Measurements from ENCODE around the gene GSDME. TPM values are rescaled to one million over a fixed set of nuclear protein-coding genes. Genes with fewer than 3 reads are reported as not detected.

Gene GSDME
- total RNA-seq, 3 donors from 2014 or later (not counting 1 experiment from before 2014, with no cell fraction given): 0.20 to 0.31 TPM; not detected in 1

DNA sequence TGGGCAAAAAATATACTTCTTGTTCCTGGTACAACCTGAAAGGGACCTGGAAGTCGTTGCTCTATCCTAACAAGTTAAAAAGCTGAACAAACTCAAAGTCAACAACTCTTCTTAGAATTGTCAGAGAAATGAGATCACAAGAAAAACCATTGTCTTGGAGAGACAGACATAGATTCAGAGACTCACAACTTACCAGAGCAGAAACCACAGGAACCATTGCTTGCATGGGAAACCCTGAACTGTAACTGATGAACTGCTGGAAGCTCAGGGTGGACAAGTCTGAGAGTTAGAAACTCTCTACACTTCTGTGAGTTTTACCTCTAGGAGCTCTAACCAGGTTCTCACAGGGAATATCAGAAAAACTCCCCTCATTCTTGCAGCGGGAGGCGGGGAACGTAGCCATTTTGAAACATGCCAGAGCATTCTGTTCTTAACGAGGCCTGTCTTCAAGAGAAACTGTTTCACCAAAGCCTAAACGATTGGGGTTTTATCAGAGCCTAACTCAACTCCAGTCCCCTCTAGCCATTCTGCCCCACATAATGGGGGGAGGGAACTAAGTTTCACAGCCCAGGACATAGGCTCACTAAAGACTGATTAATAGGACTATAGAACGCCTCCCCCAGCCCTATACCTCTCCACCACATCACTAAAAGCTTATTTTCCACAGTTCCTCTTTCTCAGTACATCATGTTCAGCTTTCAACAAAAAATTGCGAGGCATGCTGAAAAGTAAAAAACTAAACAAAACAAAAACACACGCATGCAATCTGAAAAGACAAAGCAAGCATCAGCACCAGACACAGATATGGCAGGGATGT is 12.0 kb upstream of the GSDME start:
- no peaks in the 10 kb centered on the region for H3K36me3 ChIP-seq (ENCODE audit: control insufficient read depth, insufficient read depth, low read length)
- no peak overlapping the region for H3K4me3 Mint-ChIP-seq
- no peak overlapping the region for H3K4me3 ChIP-seq (ENCODE audit: low read length)
- TF ChIP-seq, protein P1, sequence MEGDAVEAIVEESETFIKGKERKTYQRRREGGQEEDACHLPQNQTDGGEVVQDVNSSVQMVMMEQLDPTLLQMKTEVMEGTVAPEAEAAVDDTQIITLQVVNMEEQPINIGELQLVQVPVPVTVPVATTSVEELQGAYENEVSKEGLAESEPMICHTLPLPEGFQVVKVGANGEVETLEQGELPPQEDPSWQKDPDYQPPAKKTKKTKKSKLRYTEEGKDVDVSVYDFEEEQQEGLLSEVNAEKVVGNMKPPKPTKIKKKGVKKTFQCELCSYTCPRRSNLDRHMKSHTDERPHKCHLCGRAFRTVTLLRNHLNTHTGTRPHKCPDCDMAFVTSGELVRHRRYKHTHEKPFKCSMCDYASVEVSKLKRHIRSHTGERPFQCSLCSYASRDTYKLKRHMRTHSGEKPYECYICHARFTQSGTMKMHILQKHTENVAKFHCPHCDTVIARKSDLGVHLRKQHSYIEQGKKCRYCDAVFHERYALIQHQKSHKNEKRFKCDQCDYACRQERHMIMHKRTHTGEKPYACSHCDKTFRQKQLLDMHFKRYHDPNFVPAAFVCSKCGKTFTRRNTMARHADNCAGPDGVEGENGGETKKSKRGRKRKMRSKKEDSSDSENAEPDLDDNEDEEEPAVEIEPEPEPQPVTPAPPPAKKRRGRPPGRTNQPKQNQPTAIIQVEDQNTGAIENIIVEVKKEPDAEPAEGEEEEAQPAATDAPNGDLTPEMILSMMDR (IDR thresholded peaks at IDR 0.05): no peak
- no peaks in the 10 kb centered on the region for H3K27me3 ChIP-seq (ENCODE audit: control insufficient read depth, insufficient read depth, low read length)
- intact Hi-C loops (cut with micrococcal nuclease): no loop called here
- no peaks in the 10 kb centered on the region for H3K9me3 ChIP-seq (ENCODE audit: control insufficient read depth, insufficient read depth, low read length)
- WGBS (ENCODE audit: insufficient coverage): 83% methylated on average over 8 of the region's 9 CpGs
- ATAC-seq (no peak), DNase-seq (no peak)
- peaks cover 0 to 3% of the 10 kb centered on the region in 2 donors for H3K9me3 Mint-ChIP-seq
- no peak overlapping the region for H3K27ac Mint-ChIP-seq
- H3K27me3 Mint-ChIP-seq (ENCODE audit: low read depth in 2 of 2): peaks cover 15 to 18% of the 10 kb centered on the region in 2 donors
- H3K36me3 Mint-ChIP-seq: no peaks in the 10 kb centered on the region
- no peak overlapping the region for H3K27ac ChIP-seq (ENCODE audit: low read length)
- peaks cover 0 to 4% of the 10 kb centered on the region in 2 donors for H3K4me1 Mint-ChIP-seq
- H3K4me1 ChIP-seq (ENCODE audit: control insufficient read depth, insufficient read depth, low read length): no peaks in the 10 kb centered on the region

DNA sequence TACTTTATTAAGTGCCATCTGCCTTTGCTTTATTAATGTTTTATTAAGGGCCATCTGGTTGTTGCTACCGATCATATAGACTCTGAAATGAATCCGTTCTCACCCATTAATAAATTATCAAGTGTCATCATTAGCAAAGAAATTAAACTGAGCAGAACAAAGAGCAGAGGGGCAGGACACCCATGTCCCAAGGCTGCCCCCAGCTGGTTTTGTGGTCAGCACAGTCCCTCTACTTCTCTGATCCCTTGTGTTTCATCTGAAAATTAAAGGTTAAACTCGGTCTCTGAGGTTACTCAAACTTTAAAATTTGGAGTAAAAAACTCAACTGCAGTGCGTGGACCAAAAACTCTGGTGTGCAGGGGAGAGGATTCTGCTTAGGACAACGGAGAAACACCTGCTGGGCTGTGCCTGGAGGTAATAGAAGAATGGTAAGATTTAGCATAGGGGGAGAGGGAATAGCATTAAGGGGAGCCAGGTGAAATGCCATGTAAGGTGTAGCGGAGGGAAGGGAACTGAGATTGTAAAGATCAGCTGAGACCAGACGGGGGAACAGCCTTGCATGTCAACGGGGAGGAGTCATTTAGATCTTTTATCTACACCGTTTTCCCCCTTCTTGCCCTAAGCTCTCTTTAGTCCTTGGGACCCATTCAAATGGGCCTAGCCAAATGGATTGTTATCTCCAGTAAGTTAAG is 10.8 kb upstream of the GSDME start:
- no peaks in the 10 kb centered on the region for H3K36me3 Mint-ChIP-seq
- no peak overlapping the region for H3K27ac Mint-ChIP-seq
- 82% methylated on average over 8 of the region's 9 CpGs for whole genome bisulfite sequencing (ENCODE audit: insufficient coverage)
- Histone ChIP-seq H3K27me3 (ENCODE audit: control insufficient read depth, insufficient read depth, low read length) (no peaks in the 10 kb centered on the region), H3K9me3 (ENCODE audit: control insufficient read depth, insufficient read depth, low read length) (no peaks in the 10 kb centered on the region), H3K4me3 (ENCODE audit: low read length) (no peak overlapping the region), H3K27ac (ENCODE audit: low read length) (no peak overlapping the region), H3K36me3 (ENCODE audit: control insufficient read depth, insufficient read depth, low read length) (no peaks in the 10 kb centered on the region), H3K4me1 (ENCODE audit: control insufficient read depth, insufficient read depth, low read length) (no peaks in the 10 kb centered on the region)
- intact Hi-C loops (cut with micrococcal nuclease): no loop called here
- H3K4me3 Mint-ChIP-seq: no peak overlapping the region
- H3K4me1 Mint-ChIP-seq: no peaks in the 10 kb centered on the region
- DNase-seq (no peak), ATAC-seq (no peak)
- TF ChIP-seq, protein P1 (IDR thresholded peaks at IDR 0.05): no peak
- H3K9me3 Mint-ChIP-seq: peaks cover 0 to 3% of the 10 kb centered on the region in 2 donors
- H3K27me3 Mint-ChIP-seq (ENCODE audit: low read depth in 2 of 2): peaks cover 15 to 29% of the 10 kb centered on the region in 2 donors

DNA sequence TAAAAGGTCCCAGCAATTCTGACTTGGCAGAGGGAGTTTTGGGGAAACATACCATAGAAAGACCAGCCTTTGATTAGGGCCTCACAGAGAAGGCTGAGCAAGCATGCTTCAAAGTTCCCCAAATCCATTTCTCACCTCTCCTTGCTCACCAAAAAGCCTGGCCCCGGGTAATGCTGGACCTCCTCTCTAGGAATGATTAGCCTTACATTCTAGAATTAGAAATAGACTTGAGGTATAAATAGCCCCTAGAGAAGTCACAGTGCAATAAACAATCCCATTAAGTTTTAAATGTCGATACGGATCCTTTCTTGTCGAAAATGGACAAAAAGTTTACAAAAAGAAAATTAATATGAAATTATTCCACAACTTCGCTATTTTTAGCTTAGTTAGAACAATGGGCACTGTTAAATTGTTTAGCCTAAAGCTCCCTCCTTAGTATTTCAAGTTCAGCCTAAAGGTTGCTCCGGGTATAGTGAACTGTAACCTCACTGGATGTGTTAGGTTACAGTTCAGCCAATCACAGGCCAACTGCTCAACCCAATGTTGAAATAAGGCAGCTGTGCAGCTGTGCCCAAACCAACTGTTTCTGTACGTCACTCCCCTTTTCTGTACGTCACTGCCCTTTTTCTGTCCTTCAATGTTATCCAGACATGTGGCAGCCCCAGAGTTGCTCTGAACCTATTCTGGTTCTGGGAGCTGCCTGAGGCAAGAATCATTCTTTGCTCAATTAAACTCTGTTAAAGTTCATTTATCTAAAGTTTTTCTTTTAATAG is 7.9 kb upstream of the GSDME start:
- H3K4me3 ChIP-seq (ENCODE audit: low read length): no peak overlapping the region
- Mint-ChIP-seq H3K27me3 (ENCODE audit: low read depth in 2 of 2) (peaks cover 11 to 46% of the 10 kb centered on the region in 2 donors), H3K9me3 (no peaks in the 10 kb centered on the region), H3K36me3 (no peaks in the 10 kb centered on the region), H3K27ac (no peak overlapping the region), H3K4me3 (no peak overlapping the region), H3K4me1 (no peaks in the 10 kb centered on the region)
- H3K9me3 ChIP-seq (ENCODE audit: control insufficient read depth, insufficient read depth, low read length): no peaks in the 10 kb centered on the region
- intact Hi-C loops (cut with micrococcal nuclease): no loop called here
- ATAC-seq (no peak), DNase-seq (no peak)
- peaks cover 2% of the 10 kb centered on the region for H3K27me3 ChIP-seq (ENCODE audit: control insufficient read depth, insufficient read depth, low read length)
- H3K27ac ChIP-seq (ENCODE audit: low read length): no peak overlapping the region
- no peaks in the 10 kb centered on the region for H3K36me3 ChIP-seq (ENCODE audit: control insufficient read depth, insufficient read depth, low read length)
- TF ChIP-seq, protein P1 (IDR thresholded peaks at IDR 0.05): no peak
- H3K4me1 ChIP-seq (ENCODE audit: control insufficient read depth, insufficient read depth, low read length): no peaks in the 10 kb centered on the region
- 90% methylated on average over 8 of the region's 8 CpGs for WGBS (ENCODE audit: insufficient coverage)
